ENCODE results near the gene C3AR1. TPM values are rescaled to one million over a fixed set of nuclear protein-coding genes. Genes with fewer than 3 reads are reported as not detected.
"Not testable (repeated sequence)": the region's sequence is repeated elsewhere in the genome, so short reads cannot be mapped to it uniquely, and the experiment has no call there.

The C3AR1 gene
- total RNA-seq, 2 experiments from 2014 or later: 1.1 to 1.4 TPM

- Mint-ChIP-seq H3K4me3 (no peak overlapping the region), H3K36me3 (ENCODE audit: low read depth) (peaks cover 63% of the 10 kb centered on the region), H3K9me3 (no peaks in the 10 kb centered on the region), H3K4me1 (ENCODE audit: low read depth) (peaks cover 14% of the 10 kb centered on the region), H3K27ac (no peak overlapping the region), H3K27me3 (no peaks in the 10 kb centered on the region)
- ATAC-seq (no peak), DNase-seq (no peak)
- TF ChIP-seq, protein P1, sequence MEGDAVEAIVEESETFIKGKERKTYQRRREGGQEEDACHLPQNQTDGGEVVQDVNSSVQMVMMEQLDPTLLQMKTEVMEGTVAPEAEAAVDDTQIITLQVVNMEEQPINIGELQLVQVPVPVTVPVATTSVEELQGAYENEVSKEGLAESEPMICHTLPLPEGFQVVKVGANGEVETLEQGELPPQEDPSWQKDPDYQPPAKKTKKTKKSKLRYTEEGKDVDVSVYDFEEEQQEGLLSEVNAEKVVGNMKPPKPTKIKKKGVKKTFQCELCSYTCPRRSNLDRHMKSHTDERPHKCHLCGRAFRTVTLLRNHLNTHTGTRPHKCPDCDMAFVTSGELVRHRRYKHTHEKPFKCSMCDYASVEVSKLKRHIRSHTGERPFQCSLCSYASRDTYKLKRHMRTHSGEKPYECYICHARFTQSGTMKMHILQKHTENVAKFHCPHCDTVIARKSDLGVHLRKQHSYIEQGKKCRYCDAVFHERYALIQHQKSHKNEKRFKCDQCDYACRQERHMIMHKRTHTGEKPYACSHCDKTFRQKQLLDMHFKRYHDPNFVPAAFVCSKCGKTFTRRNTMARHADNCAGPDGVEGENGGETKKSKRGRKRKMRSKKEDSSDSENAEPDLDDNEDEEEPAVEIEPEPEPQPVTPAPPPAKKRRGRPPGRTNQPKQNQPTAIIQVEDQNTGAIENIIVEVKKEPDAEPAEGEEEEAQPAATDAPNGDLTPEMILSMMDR (IDR thresholded peaks at IDR 0.05): no peak
- CTCF ChIA-PET: interaction anchor here (1.7 to 3.4 kb wide), 3 partner anchors 13 to 15 kb away, joined by 5 to 18 read pairs (median 5); no protein-coding TSS in a partner anchor
- POLR2A ChIA-PET: interaction anchor here (1.3 kb wide), 1 partner anchor 15 kb away, joined by 3 read pairs; no protein-coding TSS in a partner anchor
- intact Hi-C loops (cut with micrococcal nuclease): no loop called here
Measured at GRCh38 chr12:8093291-8093690, 27.1 kb upstream of the C3AR1 start.

DNA sequence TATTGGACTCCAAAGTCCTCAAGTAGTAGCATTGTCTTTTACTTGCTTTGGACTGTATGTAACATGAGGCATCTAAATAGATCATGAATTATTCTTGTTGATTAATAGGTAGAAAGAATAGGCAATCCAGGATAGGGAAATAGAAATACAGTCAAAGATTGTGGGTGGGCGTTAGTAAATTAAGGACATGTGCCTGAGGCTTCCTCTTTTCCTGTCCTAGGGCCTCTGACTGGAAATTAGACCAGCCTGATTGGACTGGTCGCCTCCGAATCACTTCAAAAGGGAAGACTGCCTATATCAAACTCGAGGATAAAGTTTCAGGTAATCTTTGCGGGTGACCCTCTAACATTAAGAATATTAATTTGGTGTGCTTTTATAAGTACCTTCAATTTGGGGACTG, 23.6 kb upstream of the C3AR1 start:
- H3K36me3 Mint-ChIP-seq (ENCODE audit: low read depth): peaks cover 55% of the 10 kb centered on the region

GRCh38 chr12:8089277-8089676, 23.1 kb upstream of the C3AR1 start:
- H3K9me3 Mint-ChIP-seq; POLR2A ChIA-PET; H3K27me3 Mint-ChIP-seq; ATAC-seq; DNase-seq; intact Hi-C loops (cut with micrococcal nuclease); H3K4me3 Mint-ChIP-seq: not testable (repeated sequence)
- H3K27ac Mint-ChIP-seq: peak overlapping the region; percentile 94
- CTCF ChIA-PET: interaction anchor here (1.1 to 3.0 kb wide), 6 partner anchors 11 to 148 kb away, joined by 3 to 21 read pairs (median 6); no protein-coding TSS in a partner anchor
- H3K36me3 Mint-ChIP-seq (ENCODE audit: low read depth): peaks cover 56% of the 10 kb centered on the region
- H3K4me1 Mint-ChIP-seq (ENCODE audit: low read depth): peaks cover 38% of the 10 kb centered on the region

More for the DNA sequence above, 23.6 kb upstream of the C3AR1 start:
- Mint-ChIP-seq H3K4me1 (ENCODE audit: low read depth) (peaks cover 33% of the 10 kb centered on the region), H3K9me3 (no peaks in the 10 kb centered on the region), H3K27me3 (no peaks in the 10 kb centered on the region), H3K4me3 (no peak overlapping the region), H3K27ac (no peak overlapping the region)
- ChIA-PET POLR2A (no interaction called here), CTCF (interaction anchor here (1.1 kb wide), 1 partner anchor 44 kb away, joined by 3 read pairs; no protein-coding TSS in a partner anchor)
- intact Hi-C loops (cut with micrococcal nuclease): no loop called here
- ATAC-seq (no peak), DNase-seq (no peak)
- TF ChIP-seq, protein P1 (IDR thresholded peaks at IDR 0.05): no peak

- Mint-ChIP-seq H3K36me3 (ENCODE audit: low read depth) (peaks cover 62% of the 10 kb centered on the region), H3K4me3 (peak overlapping the region; percentile 52), H3K27me3 (no peaks in the 10 kb centered on the region), H3K27ac (peak overlapping the region; percentile 94), H3K4me1 (ENCODE audit: low read depth) (peaks cover 45% of the 10 kb centered on the region), H3K9me3 (no peaks in the 10 kb centered on the region)
- CTCF ChIA-PET: interaction anchor here (0.9 to 3.0 kb wide), 8 partner anchors 10 to 148 kb away, joined by 3 to 21 read pairs (median 6); no protein-coding TSS in a partner anchor
- intact Hi-C loops (cut with micrococcal nuclease): no loop called here
- TF ChIP-seq, protein P1 (IDR thresholded peaks at IDR 0.05): no peak
- DNase-seq (peak; percentile 67), ATAC-seq (peak; percentile 77)
- POLR2A ChIA-PET: interaction anchor here (1.0 kb wide), 1 partner anchor 8 kb away, joined by 3 read pairs; no protein-coding TSS in a partner anchor
Measured at GRCh38 chr12:8088574-8088973, 22.4 kb upstream of the C3AR1 start.

GRCh38 chr12:8087666-8088065, 21.5 kb upstream of the C3AR1 start:
- H3K4me1 Mint-ChIP-seq (ENCODE audit: low read depth): peaks cover 48% of the 10 kb centered on the region
- no peaks in the 10 kb centered on the region for H3K27me3 Mint-ChIP-seq
- ATAC-seq: no peak
- intact Hi-C loops (cut with micrococcal nuclease): no loop called here
- H3K27ac Mint-ChIP-seq: peak overlapping the region; percentile 94
- ChIA-PET POLR2A (no interaction called here), CTCF (interaction anchor here (1.6 to 3.0 kb wide), 5 partner anchors 9 to 149 kb away, joined by 4 to 21 read pairs (median 7); no protein-coding TSS in a partner anchor)
- peak overlapping the region; percentile 52 for H3K4me3 Mint-ChIP-seq
- no peaks in the 10 kb centered on the region for H3K9me3 Mint-ChIP-seq
- DNase-seq: no peak
- H3K36me3 Mint-ChIP-seq (ENCODE audit: low read depth): peaks cover 61% of the 10 kb centered on the region
- TF ChIP-seq, protein P1 (IDR thresholded peaks at IDR 0.05): no peak

- intact Hi-C loops (cut with micrococcal nuclease); H3K27me3 Mint-ChIP-seq; H3K9me3 Mint-ChIP-seq: not testable (repeated sequence)
- H3K4me1 Mint-ChIP-seq (ENCODE audit: low read depth): peaks cover 59% of the 10 kb centered on the region
- ATAC-seq (peak; percentile 6), DNase-seq (peak; percentile 68)
- POLR2A ChIA-PET: interaction anchor here (0.7 to 1.0 kb wide), 2 partner anchors 51 to 1214 kb away, joined by 3 read pairs; partner anchors contain the start of gene FOXJ2
- peak overlapping the region; percentile 96 for H3K27ac Mint-ChIP-seq
- H3K36me3 Mint-ChIP-seq (ENCODE audit: low read depth): peaks cover 37% of the 10 kb centered on the region
- H3K4me3 Mint-ChIP-seq: peak overlapping the region; percentile 91
- CTCF ChIA-PET: interaction anchor here (1.2 kb wide), 1 partner anchor 25 kb away, joined by 3 read pairs; no protein-coding TSS in a partner anchor
Measured at GRCh38 chr12:8084351-8084750, 18.2 kb upstream of the C3AR1 start.
